SK-N-SH (cell line): ENCODE measurements around the gene OR4S2.

ENCODE experiments used
- EP300 ChIP-seq, 2 experiments: IDR thresholded peaks; 2 replicates each; pipeline versions ENCODE4 v1.4.0 to v1.6.1; 2012; ENCODE audit warnings: borderline replicate concordance in 1 of 2, low read depth in 1 of 2, low read length in 1 of 2
- MXI1 ChIP-seq: IDR thresholded peaks from 2 replicates; pipeline ENCODE4 v1.6.1; 2012; ENCODE audit warnings: mild to moderate bottlenecking, low read depth, low read length, improper control_type of control experiment
- RXRA ChIP-seq: IDR thresholded peaks from 2 replicates; pipeline ENCODE4 v1.4.0; 2012; ENCODE audit warnings: low read depth, mild to moderate bottlenecking, borderline replicate concordance
- TF ChIP-seq, protein P1 (sequence below): fragments of 200-600 bp; sonication (generic); IDR thresholded peaks from 2 replicates; pipeline ENCODE4 v1.6.1; 2017; ENCODE audit warnings: antibody characterized with exemption, mild to moderate bottlenecking, moderate library complexity

DNA sequence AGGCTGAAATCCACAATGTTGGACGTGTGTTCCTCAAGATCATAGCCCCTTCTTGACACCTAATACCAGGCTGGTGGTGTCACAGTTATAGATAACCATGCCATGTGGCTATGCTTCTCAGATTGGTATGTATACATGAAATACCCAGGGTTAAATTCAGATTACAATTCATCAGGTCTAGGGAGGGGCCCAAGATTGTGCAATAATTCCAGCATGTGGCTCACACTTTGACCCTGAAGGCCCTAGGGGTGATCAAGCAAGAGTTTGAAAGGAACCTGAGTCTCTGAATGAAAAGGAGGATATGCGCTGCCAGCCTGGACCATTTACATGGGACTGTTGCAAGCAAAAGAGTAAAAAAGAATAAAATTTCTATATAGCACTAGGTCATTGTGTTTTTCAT, 21.2 kb downstream of the OR4S2 start:
- TF ChIP-seq EP300 (IDR thresholded peaks at IDR 0.05; ENCODE audit: borderline replicate concordance in 1 of 2, low read depth in 1 of 2, low read length in 1 of 2), result no peak
- no peak for TF ChIP-seq MXI1
- no peak for TF ChIP-seq RXRA
- TF ChIP-seq, protein P1, sequence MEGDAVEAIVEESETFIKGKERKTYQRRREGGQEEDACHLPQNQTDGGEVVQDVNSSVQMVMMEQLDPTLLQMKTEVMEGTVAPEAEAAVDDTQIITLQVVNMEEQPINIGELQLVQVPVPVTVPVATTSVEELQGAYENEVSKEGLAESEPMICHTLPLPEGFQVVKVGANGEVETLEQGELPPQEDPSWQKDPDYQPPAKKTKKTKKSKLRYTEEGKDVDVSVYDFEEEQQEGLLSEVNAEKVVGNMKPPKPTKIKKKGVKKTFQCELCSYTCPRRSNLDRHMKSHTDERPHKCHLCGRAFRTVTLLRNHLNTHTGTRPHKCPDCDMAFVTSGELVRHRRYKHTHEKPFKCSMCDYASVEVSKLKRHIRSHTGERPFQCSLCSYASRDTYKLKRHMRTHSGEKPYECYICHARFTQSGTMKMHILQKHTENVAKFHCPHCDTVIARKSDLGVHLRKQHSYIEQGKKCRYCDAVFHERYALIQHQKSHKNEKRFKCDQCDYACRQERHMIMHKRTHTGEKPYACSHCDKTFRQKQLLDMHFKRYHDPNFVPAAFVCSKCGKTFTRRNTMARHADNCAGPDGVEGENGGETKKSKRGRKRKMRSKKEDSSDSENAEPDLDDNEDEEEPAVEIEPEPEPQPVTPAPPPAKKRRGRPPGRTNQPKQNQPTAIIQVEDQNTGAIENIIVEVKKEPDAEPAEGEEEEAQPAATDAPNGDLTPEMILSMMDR, result no peak
